HG03521 (cell line): ENCODE data around the gene MIA2.
A peak's percentile ranks its signal among the peaks of the same experiment; 100 is the strongest.

Experiments used
- ATAC-seq: cut with Tn5 transposase; IDR thresholded peaks from one replicate; pipeline ENCODE4 v1.9.1; 2021; ENCODE audit warnings: mild to moderate bottlenecking, moderate library complexity; ENCODE audit not compliant: unreplicated experiment

The MIA2 gene

GRCh38 chr14:39432179-39432618 is 198.5 kb downstream of the MIA2 start, which contains the start of gene FBXO33:
TSS of gene FBXO33 (minus strand) at chr14:39432433. CDS start at chr14:39432162, 271 bp downstream.
- peak; percentile 82 for ATAC-seq

- peak; percentile 55 for ATAC-seq
Observed at GRCh38 chr14:39432619-39433451, 199.1 kb downstream of the MIA2 start.

GRCh38 chr14:39433452-39433813 is 199.7 kb downstream of the MIA2 start:
- ATAC-seq, result no peak

- no peak for ATAC-seq
Observed at GRCh38 chr14:39434401-39434800, 200.7 kb downstream of the MIA2 start.

- no peak for ATAC-seq
Observed at GRCh38 chr14:39435241-39435640, 201.5 kb downstream of the MIA2 start.
